Peyer's patch (tissue), 4 donors: ENCODE measurements around the gene PLEKHN1. TPM values are rescaled to one million over a fixed set of nuclear protein-coding genes. Genes with fewer than 3 reads are reported as not detected.

Experiments
- DNase-seq, 3 donors: peaks; one replicate each; pipeline ENCODE4 v3.0.0-alpha.2; 2017 to 2019
- H3K27ac ChIP-seq, 4 donors: fragments of 200-600 bp; sonication (generic); one replicate each; pipeline ENCODE4 v1.5.1; 2016 to 2019
- H3K27me3 ChIP-seq, 2 donors: fragments of 200-600 bp; sonication (generic); one replicate each; pipeline ENCODE4 v1.5.1; 2019
- H3K36me3 ChIP-seq, 3 donors: fragments of 200-600 bp; sonication (generic); one replicate each; pipeline ENCODE4 v1.5.1; 2016 to 2019
- H3K4me1 ChIP-seq, 4 donors: fragments of 200-600 bp; sonication (generic); one replicate each; pipeline ENCODE4 v1.5.1; 2016 to 2019
- H3K4me3 ChIP-seq, 4 donors: fragments of 200-600 bp; sonication (generic); 1 replicate in 3 of 4; 2 replicates in 1 of 4; pipeline ENCODE4 v1.5.1; 2016 to 2019; ENCODE audit warnings: mild to moderate bottlenecking in 1 of 4
- H3K9me3 ChIP-seq, 4 donors: fragments of 200-600 bp; sonication (generic); one replicate each; pipeline ENCODE4 v1.5.1; 2016 to 2019; ENCODE audit warnings: mild to moderate bottlenecking in 1 of 4
- POLR2A ChIP-seq, 2 donors: fragments of 450-650 bp; IDR thresholded peaks; one replicate each; pipeline ENCODE4 v1.5.1; 2017; ENCODE audit warnings: antibody characterized with exemption in 2 of 2, mild to moderate bottlenecking in 2 of 2, moderate library complexity in 2 of 2
- total RNA-seq, 4 donors: library from RNA; depleted of rRNA; stranded (reverse); fragments of >200 nt; gene quantifications; one replicate each; pipeline ENCODE4 v1.1.0, GENCODE V29; 2016
- TF ChIP-seq, protein P1 (sequence below), 6 experiments: fragments of 450-650 bp in 4 of 6; fragments of 200-600 bp in 2 of 6; sonication (generic) in 1 of 6; IDR thresholded peaks; one replicate each; pipeline ENCODE4 v1.5.1; 2017 to 2019; ENCODE audit warnings: antibody characterized with exemption in 6 of 6, mild to moderate bottlenecking in 3 of 6, moderate library complexity in 1 of 6

PLEKHN1 gene
- total RNA-seq, 4 donors from 2014 or later = 0.40 to 0.83 (median 0.47) TPM; not detected in 1

DNA sequence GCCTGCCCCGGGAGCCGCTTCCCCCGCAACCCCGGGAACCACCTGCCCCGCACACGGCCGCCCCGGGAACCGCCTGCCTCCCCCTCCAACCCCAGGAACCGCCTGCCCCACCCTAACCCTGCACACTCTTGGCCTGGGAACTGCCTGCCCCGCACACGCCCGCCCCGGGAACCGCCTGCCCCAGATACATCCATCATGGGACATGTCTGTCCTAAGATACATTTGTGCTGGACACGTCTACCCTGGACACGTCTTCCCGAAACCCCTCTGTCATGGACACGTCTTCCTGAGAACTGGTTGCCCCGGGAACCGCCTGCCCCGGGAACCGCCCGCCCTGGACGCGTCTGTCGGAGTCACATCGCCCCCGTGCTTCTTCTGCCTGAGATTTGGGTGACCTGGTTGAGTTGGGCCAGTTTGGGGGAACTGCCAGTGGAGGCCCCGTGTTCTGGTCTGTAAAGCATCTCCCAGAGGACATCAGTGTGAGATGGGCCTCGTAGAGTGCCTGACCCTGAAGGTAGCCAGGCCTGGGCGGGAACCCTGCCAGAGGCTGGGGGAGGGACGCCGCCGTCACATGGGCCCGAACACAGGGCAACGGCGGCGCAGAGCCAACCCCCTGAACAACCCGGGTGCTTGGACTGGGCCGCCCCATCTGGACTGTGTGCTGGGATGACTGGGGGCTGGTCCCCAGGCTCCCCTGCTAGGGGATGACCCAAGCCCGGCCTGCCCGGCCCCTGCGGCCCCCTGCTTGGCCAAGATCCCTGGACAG is 12.0 kb downstream of the PLEKHN1 start:
- no peaks in the 10 kb centered on the region for H3K36me3 ChIP-seq
- no peak for TF ChIP-seq POLR2A (IDR thresholded peaks at IDR 0.05)
- TF ChIP-seq, protein P1, sequence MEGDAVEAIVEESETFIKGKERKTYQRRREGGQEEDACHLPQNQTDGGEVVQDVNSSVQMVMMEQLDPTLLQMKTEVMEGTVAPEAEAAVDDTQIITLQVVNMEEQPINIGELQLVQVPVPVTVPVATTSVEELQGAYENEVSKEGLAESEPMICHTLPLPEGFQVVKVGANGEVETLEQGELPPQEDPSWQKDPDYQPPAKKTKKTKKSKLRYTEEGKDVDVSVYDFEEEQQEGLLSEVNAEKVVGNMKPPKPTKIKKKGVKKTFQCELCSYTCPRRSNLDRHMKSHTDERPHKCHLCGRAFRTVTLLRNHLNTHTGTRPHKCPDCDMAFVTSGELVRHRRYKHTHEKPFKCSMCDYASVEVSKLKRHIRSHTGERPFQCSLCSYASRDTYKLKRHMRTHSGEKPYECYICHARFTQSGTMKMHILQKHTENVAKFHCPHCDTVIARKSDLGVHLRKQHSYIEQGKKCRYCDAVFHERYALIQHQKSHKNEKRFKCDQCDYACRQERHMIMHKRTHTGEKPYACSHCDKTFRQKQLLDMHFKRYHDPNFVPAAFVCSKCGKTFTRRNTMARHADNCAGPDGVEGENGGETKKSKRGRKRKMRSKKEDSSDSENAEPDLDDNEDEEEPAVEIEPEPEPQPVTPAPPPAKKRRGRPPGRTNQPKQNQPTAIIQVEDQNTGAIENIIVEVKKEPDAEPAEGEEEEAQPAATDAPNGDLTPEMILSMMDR (IDR thresholded peaks at IDR 0.05) = no peak
- peaks cover 0 to 9% (median 4%) of the 10 kb centered on the region in 4 donors for H3K4me1 ChIP-seq
- no peaks in the 10 kb centered on the region for H3K9me3 ChIP-seq
- H3K27ac ChIP-seq = no peak overlapping the region
- H3K27me3 ChIP-seq = no peaks in the 10 kb centered on the region
- H3K4me3 ChIP-seq = no peak overlapping the region
- no peak for DNase-seq

DNA sequence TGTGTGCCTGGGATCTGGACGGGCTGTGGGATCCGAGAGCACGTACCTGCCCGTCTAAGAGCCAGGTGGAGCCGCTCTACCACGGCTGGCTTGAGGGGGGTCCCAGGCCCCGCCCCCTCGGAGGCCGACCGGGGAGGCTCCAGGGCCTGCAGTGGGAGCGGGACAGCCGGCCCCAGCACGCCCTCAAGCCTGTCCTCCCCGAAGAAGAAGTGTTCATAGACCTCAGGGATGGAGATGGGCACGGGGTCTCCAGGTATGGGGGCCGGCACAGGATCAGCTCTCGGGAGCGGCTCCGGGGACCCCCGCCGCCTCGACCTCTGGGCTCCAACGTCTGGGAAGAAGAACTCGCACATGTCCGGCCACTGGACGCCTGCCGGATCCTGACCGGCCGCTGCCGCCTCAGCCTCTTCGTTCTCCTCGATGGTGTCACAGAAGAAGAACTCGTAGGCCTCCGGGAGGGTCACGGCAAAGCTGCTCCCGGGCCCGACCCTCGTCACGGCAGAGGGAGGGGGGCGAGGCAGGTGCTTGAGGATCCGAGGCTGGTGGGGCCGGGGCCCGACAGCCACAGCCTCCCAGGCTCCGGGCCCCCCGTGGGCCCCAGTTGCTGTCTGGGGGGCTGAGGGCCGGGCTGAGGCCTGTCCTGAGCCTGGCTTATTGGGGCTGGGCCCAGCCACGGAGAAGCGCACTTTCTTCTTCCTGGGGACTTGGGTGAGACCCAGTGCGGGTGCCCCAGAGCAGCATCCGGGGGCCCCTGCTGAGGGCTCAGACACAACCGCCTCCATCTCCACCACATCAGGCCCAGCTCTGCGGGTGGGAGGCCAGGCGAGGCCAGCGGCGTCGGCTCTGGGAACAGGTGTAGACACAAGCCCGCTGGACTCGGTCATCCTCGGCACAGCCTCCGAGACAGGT is 12.8 kb downstream of the PLEKHN1 start:
- Histone ChIP-seq H3K27ac (no peak overlapping the region), H3K4me1 (peaks cover 0 to 10% (median 4%) of the 10 kb centered on the region in 4 donors), H3K4me3 (no peak overlapping the region), H3K36me3 (no peaks in the 10 kb centered on the region), H3K27me3 (no peaks in the 10 kb centered on the region), H3K9me3 (no peaks in the 10 kb centered on the region)
- no peak for DNase-seq
- no peak for TF ChIP-seq POLR2A (IDR thresholded peaks at IDR 0.05)
- TF ChIP-seq, protein P1 (IDR thresholded peaks at IDR 0.05) = no peak

DNA sequence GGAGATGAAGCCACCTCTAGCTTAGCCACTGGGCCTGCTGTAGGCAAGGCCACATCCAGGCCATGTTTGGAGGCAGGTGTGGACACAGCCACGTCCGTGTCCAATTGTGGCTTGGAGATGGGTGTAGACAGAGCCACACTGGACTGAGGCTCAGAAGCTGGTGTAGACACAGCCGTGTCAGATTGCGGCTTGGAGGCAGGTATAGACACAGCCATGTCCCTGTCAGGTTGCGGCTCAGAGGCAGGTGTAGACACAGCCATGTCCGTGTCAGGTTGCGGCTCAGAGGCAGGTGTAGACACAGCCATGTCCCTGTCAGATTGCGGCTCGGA is 13.4 kb downstream of the PLEKHN1 start:
- TF ChIP-seq, protein P1 (IDR thresholded peaks at IDR 0.05) = no peak
- TF ChIP-seq POLR2A (IDR thresholded peaks at IDR 0.05) = no peak
- Histone ChIP-seq H3K4me3 (no peak overlapping the region), H3K9me3 (no peaks in the 10 kb centered on the region), H3K27ac (no peak overlapping the region), H3K27me3 (no peaks in the 10 kb centered on the region), H3K4me1 (peaks cover 0 to 13% (median 4%) of the 10 kb centered on the region in 4 donors), H3K36me3 (no peaks in the 10 kb centered on the region)
- no peak for DNase-seq

DNA sequence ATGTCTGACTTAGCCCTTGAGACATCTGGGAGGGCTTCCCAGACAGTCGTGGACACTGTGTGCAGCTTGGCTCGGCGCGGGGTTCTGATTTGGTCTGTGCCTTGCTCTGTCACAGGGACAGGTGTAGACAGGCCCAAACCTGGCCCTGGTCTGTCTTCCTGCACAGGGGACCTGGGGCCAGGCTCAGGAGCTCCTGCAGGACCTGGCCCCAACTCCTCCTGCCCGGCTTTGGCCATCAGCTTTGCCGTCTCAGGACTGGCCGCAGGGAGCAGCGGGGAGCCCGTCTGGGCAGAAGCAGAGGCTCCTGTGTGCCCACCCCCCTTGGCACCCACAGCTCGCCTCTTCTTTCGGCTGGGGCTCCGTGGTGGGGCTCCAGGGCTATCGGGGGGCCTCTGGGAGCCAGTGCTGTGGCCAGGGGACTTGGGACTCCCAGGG is 13.9 kb downstream of the PLEKHN1 start:
- no peak overlapping the region for H3K27ac ChIP-seq
- no peaks in the 10 kb centered on the region for H3K9me3 ChIP-seq
- TF ChIP-seq, protein P1 (IDR thresholded peaks at IDR 0.05) = no peak
- TF ChIP-seq POLR2A (IDR thresholded peaks at IDR 0.05) = no peak
- DNase-seq = no peak
- no peak overlapping the region for H3K4me3 ChIP-seq
- no peaks in the 10 kb centered on the region for H3K36me3 ChIP-seq
- H3K27me3 ChIP-seq = no peaks in the 10 kb centered on the region
- H3K4me1 ChIP-seq = peaks cover 0 to 13% (median 4%) of the 10 kb centered on the region in 4 donors

DNA sequence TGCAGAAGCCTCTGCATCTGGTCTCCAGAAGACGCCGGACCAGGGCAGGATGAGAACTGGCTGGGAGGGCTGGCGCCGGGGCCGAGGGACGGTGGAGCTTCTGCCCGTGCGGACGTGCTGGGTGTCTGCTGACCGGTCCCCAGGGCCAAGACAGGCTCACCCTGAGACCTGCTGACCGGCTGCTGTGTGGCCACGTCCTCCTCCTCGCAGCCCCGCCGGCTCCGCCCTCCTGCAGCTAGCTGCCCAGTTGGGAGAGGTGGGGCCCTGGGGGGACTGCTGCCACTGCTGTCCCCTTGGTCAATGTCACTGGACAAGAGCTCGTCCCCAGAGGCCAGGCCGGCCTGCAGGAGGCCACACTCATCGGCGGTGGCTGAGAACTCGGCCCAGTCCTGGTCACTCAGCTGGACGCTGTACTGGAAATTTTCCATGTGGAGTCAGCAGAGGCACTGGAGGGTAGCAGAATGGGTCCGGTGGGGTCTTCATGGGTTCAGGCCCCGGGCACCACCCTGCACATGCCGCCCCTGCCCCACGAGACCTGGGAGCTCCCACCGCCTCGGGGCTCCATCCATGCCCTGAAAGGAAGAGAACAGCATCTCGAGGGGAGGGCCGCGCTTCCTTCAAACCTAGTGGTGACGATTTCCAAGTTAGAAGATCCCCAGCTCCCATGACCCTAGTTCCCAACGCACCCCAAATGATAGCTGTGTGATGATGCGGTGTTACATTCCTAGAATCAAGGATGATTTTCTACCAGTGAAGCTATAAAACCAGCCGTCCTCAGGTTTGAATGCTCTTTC is 14.5 kb downstream of the PLEKHN1 start:
- no peak for DNase-seq
- no peaks in the 10 kb centered on the region for H3K9me3 ChIP-seq
- no peaks in the 10 kb centered on the region for H3K36me3 ChIP-seq
- H3K27ac ChIP-seq = no peak overlapping the region
- TF ChIP-seq, protein P1 (IDR thresholded peaks at IDR 0.05) = no peak
- no peak for TF ChIP-seq POLR2A (IDR thresholded peaks at IDR 0.05)
- H3K27me3 ChIP-seq = no peaks in the 10 kb centered on the region
- peaks cover 0 to 11% (median 3%) of the 10 kb centered on the region in 4 donors for H3K4me1 ChIP-seq
- no peak overlapping the region for H3K4me3 ChIP-seq
